ENCODE data around the gene AIFM3.

The AIFM3 gene

DNA sequence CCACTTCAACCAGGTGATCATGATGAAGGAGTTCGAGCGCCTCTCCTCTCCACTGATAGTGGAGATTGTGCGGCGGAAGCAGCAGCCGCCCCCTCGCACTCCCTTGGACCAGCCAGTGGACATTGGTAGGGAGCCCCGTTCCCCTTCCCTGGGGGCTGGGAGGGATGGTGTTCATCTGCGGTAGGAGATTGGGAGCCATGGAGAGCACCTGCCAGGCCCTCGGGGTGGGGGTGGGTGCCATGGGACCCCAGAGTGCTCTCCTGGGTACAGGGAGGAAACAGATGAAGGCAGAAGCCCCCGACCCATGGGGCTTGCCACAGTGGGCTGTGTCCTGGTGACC lies 27.8 kb downstream of the AIFM3 start:
- Histone ChIP-seq H3K36me3 (replicated peaks; ENCODE audit: insufficient read depth, low read length) (no peaks in the 10 kb centered on the region), H4K20me1 (ENCODE audit: insufficient read depth, low read length) (no peaks in the 10 kb centered on the region), H3K9me3 (replicated peaks; ENCODE audit: insufficient read depth, low read length) (no peaks in the 10 kb centered on the region), H2AFZ (ENCODE audit: low read length) (no peak overlapping the region), H3K27me3 (replicated peaks; ENCODE audit: insufficient read depth, low read length) (no peaks in the 10 kb centered on the region), H3K27ac (ENCODE audit: low read length) (no peak overlapping the region), H3K4me1 (ENCODE audit: low read length) (no peaks in the 10 kb centered on the region), H3K4me3 (ENCODE audit: low read length) (no peak overlapping the region), H3K9ac (ENCODE audit: low read length) (no peak overlapping the region), H3F3A (ENCODE audit: insufficient read depth, low read length) (no peaks in the 10 kb centered on the region; the same call in 1 of the 2 replicates), H3K79me2 (ENCODE audit: low read length) (peaks cover 5% of the 10 kb centered on the region), H3K4me2 (ENCODE audit: low read depth, low read length) (no peak overlapping the region), H3K9me2 (replicated peaks; ENCODE audit: insufficient read depth, low read length) (no peaks in the 10 kb centered on the region)
- no peak for DNase-seq
- TF ChIP-seq EZH2 (optimal IDR thresholded peaks at IDR 0.05; ENCODE audit: low read depth, low read length), result no peak
- no peak for TF ChIP-seq CTCF (IDR thresholded peaks at IDR 0.05; ENCODE audit: low read length)
- TF ChIP-seq EZH2phosphoT487 (IDR thresholded peaks at IDR 0.05; ENCODE audit: low read length), result no peak

DNA sequence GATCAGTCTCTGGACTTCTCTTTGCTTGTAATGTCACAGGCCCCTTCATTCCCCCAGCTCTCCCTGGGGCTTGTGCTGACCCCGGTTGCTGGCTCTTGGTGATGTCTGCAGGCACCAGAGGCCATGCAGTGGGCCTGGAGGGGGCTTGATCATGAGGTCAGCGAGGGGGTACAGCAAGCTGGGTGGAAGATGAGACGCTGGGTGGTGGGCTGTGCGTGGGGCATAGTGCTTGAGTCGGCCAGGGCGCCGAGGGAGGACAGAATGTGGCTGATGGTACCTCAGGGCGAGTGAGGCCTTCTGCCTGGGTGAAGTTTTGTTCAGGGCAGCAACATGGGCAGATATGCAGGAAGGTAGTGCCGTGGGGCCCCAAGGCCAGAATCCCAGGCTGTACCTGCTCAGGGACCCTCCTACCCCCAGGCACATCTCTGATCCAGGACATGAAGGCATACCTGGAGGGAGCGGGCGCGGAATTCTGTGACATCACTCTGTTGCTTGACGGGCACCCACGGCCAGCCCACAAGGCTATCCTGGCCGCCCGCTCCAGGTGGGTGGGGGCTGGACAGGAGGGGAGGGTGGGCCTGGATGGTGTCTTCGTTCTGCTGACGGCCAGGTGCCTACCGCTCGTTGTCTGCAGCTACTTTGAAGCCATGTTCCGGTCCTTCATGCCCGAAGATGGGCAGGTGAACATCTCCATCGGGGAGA lies 28.4 kb downstream of the AIFM3 start:
- Histone ChIP-seq H3K36me3 (replicated peaks; ENCODE audit: insufficient read depth, low read length) (no peaks in the 10 kb centered on the region), H3K4me2 (ENCODE audit: low read depth, low read length) (no peak overlapping the region), H4K20me1 (ENCODE audit: insufficient read depth, low read length) (no peaks in the 10 kb centered on the region), H3K9me3 (replicated peaks; ENCODE audit: insufficient read depth, low read length) (no peaks in the 10 kb centered on the region), H3K9ac (ENCODE audit: low read length) (no peak overlapping the region), H3K27me3 (replicated peaks; ENCODE audit: insufficient read depth, low read length) (no peaks in the 10 kb centered on the region), H3K27ac (ENCODE audit: low read length) (no peak overlapping the region), H3K9me2 (replicated peaks; ENCODE audit: insufficient read depth, low read length) (no peaks in the 10 kb centered on the region), H3F3A (ENCODE audit: insufficient read depth, low read length) (no peaks in the 10 kb centered on the region; the same call in 1 of the 2 replicates), H3K79me2 (ENCODE audit: low read length) (peaks cover 11% of the 10 kb centered on the region), H3K4me1 (ENCODE audit: low read length) (peaks cover 2% of the 10 kb centered on the region; the same call in 1 of the 2 replicates), H2AFZ (ENCODE audit: low read length) (no peak overlapping the region), H3K4me3 (ENCODE audit: low read length) (no peak overlapping the region)
- no peak for DNase-seq
- no peak for TF ChIP-seq EZH2phosphoT487 (IDR thresholded peaks at IDR 0.05; ENCODE audit: low read length)
- TF ChIP-seq CTCF (IDR thresholded peaks at IDR 0.05; ENCODE audit: low read length), result no peak
- TF ChIP-seq EZH2 (optimal IDR thresholded peaks at IDR 0.05; ENCODE audit: low read depth, low read length), result no peak

GRCh38 chr22:20996031-20996410 lies 29.0 kb downstream of the AIFM3 start:
- no peaks in the 10 kb centered on the region for H3K9me2 ChIP-seq (replicated peaks; ENCODE audit: insufficient read depth, low read length)
- no peaks in the 10 kb centered on the region for H3K9me3 ChIP-seq (replicated peaks; ENCODE audit: insufficient read depth, low read length)
- H3K9ac ChIP-seq (ENCODE audit: low read length), result no peak overlapping the region
- DNase-seq, result no peak
- no peak for TF ChIP-seq CTCF (IDR thresholded peaks at IDR 0.05; ENCODE audit: low read length)
- TF ChIP-seq EZH2 (optimal IDR thresholded peaks at IDR 0.05; ENCODE audit: low read depth, low read length), result no peak
- no peak for TF ChIP-seq EZH2phosphoT487 (IDR thresholded peaks at IDR 0.05; ENCODE audit: low read length)
- H3F3A ChIP-seq (ENCODE audit: insufficient read depth, low read length), result no peaks in the 10 kb centered on the region; the same call in 1 of the 2 replicates
- H3K4me2 ChIP-seq (ENCODE audit: low read depth, low read length), result no peak overlapping the region
- no peaks in the 10 kb centered on the region for H4K20me1 ChIP-seq (ENCODE audit: insufficient read depth, low read length)
- no peaks in the 10 kb centered on the region for H3K27me3 ChIP-seq (replicated peaks; ENCODE audit: insufficient read depth, low read length)
- H3K36me3 ChIP-seq (replicated peaks; ENCODE audit: insufficient read depth, low read length), result no peaks in the 10 kb centered on the region
- H3K79me2 ChIP-seq (ENCODE audit: low read length), result peaks cover 17% of the 10 kb centered on the region
- no peak overlapping the region for H3K27ac ChIP-seq (ENCODE audit: low read length)
- no peak overlapping the region for H3K4me3 ChIP-seq (ENCODE audit: low read length)
- H2AFZ ChIP-seq (ENCODE audit: low read length), result no peak overlapping the region
- peaks cover 5% of the 10 kb centered on the region; the same call in 1 of the 2 replicates for H3K4me1 ChIP-seq (ENCODE audit: low read length)

Measured in MM.1S (cell line).